ENCODE results near the gene OR8D4.
"Not testable (repeated sequence)": the region's sequence is repeated elsewhere in the genome, so short reads cannot be mapped to it uniquely, and the experiment has no call there.

The OR8D4 gene

DNA sequence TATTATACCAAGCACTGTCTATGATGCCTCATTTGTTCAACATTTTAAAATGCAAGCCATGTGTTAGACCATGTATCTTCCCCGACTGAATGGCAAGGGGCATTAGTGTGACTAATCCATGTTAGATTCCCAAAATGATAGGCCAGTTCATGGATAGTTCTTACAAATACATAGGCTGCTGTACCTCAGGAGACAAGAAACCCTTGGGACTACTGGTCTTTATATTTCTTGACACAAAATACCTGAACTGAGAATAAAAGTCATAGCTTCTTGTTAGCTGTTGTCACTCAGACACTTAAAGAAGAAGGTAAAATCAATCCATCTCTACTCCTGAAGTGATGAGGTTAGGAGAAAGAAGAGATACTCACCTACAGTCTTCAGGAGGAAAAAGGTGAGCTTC is at the start of gene OR8D4:
TSS of gene OR8D4 (plus strand) at position 301 of the 400 bp plus-strand sequence. CDS start 4,265 bp downstream, outside the sequence.
- no peak for DNase-seq

DNA sequence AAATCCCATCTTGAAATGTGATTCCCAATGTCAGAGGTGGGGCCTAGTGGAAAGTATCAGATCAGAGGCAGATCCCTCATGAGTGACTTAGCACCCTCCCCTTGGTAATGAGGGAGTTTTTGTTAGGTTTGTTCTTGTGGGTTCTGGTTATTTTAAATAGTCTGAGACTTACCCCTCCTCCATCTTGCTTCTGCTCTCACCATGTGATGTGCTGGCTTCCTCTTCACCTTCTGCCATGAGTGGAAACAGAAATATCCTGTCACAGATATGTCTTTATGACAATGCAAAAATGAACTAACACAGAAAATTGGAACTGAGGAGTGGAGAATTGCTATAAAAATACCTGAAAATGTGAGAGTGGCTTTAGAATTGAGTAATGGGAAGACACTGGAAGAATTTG is 49.6 kb upstream of the OR8D4 start:
- no peak for DNase-seq

DNA sequence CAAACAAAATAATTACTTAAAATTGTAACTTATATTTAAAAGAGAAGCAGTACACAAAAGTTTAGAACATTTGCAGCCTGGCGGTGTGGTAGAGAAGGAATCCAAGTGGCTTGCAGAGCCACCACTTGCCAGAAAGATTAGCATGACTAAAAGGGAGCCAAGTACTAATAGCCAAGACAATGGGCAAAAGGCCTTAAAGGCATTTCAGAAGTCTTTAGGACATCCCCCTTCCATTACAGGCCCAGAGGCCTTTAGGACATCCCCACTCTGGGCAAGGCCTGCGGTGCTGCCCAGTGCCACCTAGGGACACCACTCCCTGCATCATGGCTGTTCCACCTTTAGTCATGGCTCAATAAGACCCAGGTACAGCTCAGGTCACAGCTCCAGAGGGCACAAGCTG is 48.9 kb upstream of the OR8D4 start:
- DNase-seq, result no peak

DNA sequence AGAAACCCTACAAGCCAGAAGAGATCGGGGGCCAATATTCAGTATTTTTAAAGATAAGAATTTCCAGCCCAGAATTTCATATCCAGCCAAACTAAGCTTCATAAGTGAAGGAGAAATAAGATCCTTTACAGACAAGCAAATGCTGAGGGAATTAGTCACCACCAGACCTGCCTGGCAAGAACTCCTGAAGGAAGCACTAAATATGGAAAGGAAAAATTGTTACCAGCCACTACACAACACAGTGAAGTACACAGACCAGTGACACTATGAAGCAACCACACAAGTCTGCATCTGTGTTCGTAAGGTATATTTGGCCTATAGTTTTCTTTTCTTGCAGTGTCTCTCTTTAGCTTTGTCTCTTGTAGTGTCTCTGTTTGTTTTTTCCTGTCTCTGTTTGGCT is 45.5 kb upstream of the OR8D4 start:
- no peak for DNase-seq

DNA sequence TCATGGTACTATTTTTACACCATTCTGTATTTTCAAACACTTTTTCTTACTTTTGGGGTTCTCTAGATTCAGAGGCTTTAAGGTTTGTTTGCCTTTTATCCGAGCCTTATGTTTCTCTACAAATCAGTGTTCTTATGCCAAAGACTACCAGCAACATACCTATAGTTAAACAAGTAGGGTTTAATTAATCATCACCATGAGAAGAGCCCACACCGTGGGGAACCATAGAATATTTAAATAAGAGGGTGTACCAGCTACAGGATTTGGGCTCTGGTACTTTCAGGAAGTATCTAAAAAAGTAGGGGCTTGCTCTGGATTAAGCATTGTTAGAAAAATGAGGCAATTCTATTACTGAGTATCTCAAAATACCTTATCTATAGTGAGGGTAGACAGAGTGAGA is 42.2 kb upstream of the OR8D4 start:
- no peak for DNase-seq

DNA sequence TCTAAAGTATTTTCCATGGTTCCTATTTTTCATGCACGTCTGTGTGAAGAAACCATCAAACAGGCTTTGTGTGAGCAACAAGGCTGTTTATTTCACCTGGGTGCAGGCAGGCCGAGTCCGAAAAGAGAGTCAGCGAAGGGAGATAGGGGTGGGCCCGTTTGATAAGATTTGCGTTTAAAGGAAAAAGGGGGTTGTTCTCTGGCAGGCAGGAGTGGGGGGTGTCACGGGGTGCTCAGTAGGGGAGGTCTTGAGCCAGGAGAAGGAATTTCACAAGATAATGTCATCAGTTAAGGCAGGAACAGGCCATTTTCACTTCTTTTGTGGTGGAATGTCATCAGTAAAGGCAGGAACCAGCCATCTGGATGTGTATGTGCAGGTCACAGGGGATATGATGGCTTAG is 36.7 kb upstream of the OR8D4 start:
- not testable (repeated sequence) for DNase-seq

DNA sequence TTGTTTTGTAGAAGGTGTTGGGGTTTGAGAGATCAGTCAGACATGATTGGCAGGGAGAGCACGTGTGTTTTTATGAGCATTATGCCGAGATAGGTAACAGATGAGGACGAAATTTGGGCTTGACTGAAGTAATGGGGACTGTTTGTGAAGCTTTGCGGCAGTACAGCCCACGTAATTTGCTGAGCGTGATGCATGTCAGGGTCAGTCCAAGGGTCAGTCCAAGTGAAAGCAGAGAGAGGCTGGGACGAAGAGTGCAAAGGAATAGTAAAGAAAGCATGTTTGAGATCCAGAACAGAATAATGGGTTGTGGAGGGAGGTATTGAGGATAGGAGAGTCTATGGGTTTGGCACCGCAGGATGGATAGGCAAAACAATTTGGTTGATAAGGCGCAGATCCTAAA is 34.2 kb upstream of the OR8D4 start:
- not testable (repeated sequence) for DNase-seq

DNA sequence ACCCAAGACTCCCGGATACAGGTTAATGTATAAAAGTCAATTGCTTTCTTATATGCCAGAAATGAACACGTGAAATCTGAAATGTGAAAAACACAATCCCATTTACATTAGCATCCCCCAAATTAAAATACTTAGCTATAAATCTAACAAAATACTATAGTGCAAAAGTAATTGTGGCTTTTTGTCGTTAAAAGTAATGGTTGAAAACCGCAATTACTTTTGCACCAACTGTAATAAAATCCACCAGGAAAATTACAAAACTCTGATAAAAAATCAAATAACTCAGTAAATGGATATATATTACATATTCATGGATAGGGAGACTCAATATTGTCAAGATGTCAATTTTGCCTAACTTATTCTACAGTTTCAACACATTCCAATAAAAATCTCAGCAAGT is 21.1 kb upstream of the OR8D4 start:
- DNase-seq, result no peak

DNA sequence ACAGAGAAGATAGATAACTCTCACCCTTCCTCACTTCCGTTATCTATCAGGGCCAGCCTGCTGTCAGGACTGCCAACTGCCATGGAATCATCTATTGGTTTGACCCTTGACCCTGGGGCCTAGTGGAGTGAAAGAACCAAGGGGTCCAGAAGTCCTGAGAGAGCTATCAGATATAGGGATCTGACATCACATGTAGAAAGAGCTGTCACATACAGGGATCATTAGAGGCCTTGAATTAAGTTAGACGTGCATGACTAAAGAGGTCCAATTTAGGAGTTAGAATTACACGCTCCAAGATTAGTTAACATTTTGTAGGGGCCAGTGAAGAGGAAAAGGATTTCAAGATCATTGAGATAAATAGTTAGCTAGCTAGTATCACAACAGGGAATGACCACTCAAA is 16.4 kb upstream of the OR8D4 start, which contains the start of gene TMEM225:
TSS of gene TMEM225 (minus strand) at position 101 of the 400 bp plus-strand sequence. CDS start 245 bp downstream, outside the sequence.
- no peak for DNase-seq

DNA sequence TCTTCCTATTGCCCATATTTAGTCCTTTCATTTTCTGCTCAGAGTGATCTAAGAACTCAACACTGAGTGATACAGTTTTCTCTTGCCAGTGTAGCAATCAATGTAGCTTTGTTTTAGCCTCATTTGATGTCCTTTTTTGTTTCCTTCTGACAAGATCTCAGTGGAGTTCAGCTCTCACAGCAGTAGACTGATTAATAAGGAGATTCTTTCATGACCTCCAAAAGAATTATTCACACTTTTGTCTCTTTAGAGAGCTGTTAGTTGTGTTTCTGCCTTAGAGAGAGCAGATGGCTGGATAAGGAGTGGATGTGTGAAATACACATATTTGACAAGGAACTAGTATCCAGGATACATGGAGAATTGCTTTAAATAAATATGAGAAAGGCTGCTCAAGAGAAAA is 9.9 kb upstream of the OR8D4 start:
- DNase-seq, result no peak

DNA sequence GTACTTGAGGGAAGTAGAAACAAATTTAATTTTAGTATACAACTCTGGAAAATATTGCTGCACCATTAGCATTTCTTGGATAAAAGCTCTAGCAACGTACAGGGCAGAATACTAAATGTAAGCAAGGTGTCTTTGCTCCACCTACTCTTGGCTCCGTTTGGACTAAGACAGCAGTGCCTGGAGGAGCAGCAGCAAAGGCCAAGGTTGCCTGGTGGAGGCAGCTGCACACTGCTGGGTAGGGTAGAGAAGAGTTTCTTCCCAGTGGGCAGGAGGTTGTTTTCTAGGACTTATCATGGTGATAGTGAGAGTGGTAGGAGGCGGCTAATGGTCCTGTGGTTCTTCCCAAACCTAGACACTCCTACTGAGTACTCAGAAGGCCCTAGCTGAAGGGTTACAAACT is 2.2 kb upstream of the OR8D4 start:
- no peak for DNase-seq

DNA sequence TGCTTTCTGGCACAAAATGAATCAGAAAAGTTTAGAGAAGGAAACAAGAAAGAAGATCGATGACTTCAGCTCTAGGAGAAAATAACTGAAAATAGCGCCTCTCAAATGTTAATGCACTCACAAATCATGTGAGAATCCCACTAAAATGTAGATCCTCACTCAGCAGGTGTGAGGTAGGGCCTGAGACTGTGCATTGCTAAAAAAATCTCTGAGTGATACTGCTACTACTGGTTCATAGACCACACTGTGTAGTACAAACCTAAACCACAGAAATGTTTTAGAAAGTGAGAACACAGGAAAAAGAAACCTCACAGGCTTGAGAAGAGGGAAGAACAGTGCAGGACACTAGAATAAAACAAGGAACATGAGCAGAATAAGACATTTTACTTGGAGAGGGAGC is 2.0 kb downstream of the OR8D4 start:
- no peak for DNase-seq

DNA sequence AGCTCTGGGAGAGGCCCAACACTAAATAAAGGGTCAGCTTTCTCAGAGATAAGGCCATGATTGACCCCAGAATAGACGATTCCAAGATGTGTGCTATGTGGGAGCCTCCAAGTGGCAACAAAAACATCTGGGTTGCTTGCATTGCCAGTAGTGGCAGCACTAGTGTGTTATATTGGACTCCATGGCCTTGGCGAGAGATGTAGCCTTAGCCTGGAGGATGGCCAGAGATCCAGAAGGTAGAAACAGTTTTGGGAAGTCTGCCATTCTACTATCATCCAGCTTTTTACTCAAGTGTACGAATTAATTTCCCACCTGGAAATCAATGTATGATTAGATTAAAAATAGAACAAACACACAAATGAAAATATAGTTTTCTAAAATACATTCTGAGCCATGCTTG is 3.0 kb downstream of the OR8D4 start:
- no peak for DNase-seq

DNA sequence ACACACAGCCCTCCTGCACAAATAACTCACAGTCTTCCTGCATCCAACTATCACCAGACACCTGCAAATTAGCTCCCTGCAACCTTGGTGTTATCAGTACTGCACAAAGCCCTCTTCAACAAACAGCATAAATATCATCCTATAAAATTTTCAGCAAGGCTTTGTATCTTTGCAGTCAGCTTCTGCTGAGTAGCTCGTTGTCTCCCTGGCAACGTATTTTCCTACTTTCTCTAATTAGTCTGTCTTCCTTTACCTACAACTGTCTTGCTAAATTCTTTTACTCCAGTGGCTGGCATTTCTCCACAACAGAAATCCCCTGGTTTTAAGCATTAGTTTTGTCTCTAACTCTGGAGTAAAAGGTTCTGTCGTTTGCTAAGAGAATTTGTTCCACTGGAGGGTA is 3.9 kb downstream of the OR8D4 start:
- no peak for DNase-seq

DNA sequence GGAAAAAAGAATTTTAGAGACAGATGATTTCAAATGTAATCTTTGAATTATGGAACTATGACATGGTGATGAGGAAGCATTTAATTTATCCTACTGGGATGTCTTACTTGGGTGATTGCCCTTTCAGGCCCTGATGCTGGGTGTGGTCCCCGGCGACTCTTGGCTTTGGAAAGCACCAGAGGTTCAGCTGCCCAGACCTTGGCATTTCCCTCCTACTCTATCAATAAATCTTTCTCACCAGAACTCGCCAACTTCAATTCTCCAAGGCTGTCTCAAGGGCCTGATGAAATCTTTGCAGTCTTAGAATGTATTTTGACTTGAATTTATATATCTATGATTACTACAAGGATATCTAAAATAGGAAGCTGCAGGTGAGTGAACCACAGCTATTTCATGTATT is 19.0 kb downstream of the OR8D4 start:
- no peak for DNase-seq

DNA sequence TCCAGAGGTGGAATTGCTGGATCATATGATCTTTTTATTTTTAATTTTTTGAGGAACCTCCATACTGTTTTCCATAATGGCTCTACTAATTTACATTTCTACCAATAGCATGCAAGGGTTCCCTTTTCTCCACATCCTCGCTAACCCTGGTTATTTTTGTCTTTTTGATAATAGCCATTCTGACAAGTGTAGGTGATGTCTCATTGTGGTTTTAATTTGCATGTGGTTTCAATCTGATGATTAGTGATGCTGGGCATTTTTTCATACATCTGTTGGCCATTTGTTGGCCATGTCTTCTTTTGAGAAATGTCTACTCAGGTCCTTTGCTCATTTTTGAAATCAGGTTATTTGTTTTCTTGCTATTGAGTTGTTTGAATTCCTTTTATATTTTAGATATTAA is 22.1 kb downstream of the OR8D4 start:
- no peak for DNase-seq

DNA sequence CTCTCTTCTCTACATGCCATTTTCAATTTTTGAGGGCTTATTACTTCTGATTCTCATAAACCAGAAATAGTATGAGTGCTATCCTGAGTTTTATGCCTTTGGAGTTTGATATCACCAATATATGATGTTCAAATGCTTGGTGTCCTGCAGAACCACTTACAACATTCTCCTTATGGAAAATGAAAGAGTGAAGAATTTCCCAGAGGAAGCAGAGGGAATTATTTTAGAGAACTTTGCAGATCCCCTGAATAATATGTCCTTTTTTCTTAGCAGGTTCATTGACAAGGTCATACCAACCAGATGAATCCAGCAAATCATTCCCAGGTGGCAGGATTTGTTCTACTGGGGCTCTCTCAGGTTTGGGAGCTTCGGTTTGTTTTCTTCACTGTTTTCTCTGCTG is 37.4 kb downstream of the OR8D4 start, which contains the start of gene OR4D5:
TSS of gene OR4D5 (plus strand) at position 301 of the 400 bp plus-strand sequence. CDS start at position 301, 0 bp downstream.
- DNase-seq, result no peak

DNA sequence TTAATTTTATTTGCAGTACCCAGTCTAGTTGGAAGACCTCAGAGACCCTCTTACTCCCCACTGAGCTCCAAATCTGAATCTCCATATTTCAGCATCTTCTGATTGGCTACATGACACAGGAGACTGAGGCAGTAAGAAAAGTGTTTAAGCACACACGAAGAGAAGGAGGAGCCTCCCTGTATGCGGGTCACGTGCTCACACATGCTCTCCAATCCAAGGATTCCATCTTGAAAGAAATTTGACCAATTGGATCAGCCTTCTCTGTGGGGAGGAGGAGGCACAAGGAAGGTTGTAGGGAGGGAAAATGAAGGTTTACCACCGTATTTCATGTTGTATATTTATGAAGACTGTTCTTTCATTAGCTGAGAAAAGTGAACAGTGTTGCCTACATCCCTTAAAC is 40.4 kb downstream of the OR8D4 start:
- no peak for DNase-seq

DNA sequence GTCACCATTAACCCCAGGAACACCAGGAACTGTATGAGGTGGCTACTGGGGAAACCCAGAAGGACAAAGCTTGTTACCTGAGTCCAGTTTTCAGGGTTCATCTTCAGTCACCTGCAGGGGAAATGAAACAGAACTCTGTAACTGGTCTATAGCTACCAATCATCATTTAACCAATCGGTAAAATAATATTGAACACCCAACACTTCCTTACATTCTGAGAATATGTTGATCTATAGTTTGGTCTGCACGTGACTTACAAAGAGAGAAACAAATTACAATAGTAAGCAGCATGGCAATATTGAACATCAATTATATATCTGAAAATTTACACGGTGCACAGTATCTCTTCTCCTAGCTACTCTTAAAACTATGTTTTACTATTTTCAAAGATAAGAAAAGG is 41.8 kb downstream of the OR8D4 start, which contains the start of gene OR6T1:
TSS of gene OR6T1 (minus strand) at position 101 of the 400 bp plus-strand sequence. CDS start at position 101, 0 bp downstream.
- DNase-seq, result no peak

DNA sequence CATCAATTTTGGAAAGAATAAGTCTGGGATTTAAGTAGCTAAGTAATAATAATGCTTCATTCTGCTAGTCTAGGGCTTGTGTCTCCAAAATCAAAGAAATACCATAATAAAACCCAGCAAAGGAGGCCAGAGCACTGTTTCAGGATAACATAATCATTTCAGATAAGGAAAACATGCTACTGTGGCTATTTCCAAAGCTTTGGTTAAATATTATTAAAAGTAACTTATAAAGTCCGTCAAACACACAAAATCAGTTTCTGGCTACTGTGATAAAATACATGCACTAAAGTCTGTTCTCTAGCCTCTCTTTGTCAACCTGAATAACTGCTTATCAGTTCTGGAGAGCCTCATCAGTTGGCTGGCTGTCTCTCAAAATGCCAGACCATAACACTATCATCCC is 43.2 kb downstream of the OR8D4 start:
- DNase-seq, result no peak

DNA sequence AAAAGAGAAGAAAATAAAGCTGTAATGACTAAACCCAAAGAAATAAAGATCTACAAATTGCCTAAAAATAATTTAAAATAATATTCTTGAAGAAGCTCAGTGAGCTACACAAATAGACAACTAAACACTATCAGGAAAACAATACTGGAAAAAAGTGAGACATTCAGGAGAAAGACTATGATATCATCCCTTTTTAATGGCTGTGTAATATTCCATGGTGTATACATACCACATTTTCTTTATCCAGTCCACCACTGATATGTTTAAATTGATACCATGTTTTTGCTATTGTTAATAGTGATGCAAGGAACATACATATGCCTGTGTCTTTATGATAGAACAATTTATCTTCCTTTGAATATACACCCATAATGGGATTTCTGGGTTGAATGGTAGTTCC is 54.8 kb downstream of the OR8D4 start:
- DNase-seq, result no peak

All from CD4-positive, alpha-beta T cell treated with Interleukin-10 for 1 hour (primary cell).